IPS-NIHi11 (cell line): ENCODE measurements around the gene TNFRSF11A.

Experiments used
- DNase-seq: peaks from one replicate; pipeline ENCODE4 v3.0.0; 2012; ENCODE audit warnings: mixed read lengths, low spot score

Gene TNFRSF11A

GRCh38 chr18:62345909-62346308 is 20.8 kb downstream of the TNFRSF11A start:
- no peak for DNase-seq

DNA sequence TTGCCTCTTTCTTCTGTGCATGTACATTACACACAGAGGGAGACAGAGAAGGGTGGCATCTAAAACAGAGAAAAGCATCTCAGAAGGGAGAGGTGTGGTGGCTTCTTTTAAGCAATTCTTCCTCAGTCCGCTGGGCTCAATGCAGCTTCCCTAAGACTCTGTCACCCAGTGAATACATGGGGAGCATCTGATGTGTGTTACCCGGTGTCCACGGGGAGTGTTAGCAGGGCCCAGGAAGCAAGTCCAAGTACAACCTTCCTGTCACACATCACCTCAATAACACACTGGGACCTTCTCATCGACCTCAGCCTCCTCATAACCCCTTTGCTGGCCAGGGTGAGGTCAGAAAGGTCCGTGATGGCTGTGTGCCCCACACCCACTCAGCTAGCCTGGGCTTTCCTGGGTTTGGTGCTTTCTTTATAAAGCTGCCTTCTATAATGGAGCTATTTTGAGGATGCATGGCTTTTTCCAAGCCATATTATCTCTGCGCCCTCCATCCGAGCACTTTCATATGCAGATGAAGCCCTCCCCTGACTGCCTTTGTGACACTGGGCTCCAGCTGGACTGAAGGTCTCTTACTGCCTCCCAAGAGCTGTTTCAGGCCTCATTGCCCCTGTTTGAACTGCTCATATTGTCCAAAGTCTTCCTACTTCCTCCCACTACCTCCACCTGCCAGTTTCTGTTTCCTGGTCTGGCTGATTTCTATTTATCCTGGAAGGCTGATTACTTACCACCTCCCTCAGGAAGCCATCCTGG is 21.4 kb downstream of the TNFRSF11A start:
- no peak for DNase-seq

DNA sequence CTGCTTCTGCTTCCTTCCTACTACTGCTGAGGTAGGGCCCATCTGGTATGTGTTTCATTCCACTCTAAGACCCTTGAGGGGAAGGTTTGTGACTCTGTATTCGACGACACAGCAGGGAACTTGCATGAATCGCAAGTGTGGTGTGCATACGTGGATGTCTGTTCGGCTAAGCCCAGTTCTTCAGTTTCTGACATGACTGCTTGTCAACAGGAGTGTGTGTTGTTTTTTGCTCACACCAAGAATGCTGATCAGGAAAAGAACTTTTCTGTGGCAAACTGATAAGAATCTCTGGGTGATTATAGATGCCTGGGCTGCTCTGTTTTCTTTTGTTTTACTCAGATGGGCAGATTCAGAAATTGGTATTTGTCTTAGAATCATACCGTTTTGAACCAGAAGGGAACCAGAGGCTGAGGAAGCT is 22.0 kb downstream of the TNFRSF11A start:
- DNase-seq = no peak

GRCh38 chr18:62348474-62348873 is 23.4 kb downstream of the TNFRSF11A start:
- no peak for DNase-seq

DNA sequence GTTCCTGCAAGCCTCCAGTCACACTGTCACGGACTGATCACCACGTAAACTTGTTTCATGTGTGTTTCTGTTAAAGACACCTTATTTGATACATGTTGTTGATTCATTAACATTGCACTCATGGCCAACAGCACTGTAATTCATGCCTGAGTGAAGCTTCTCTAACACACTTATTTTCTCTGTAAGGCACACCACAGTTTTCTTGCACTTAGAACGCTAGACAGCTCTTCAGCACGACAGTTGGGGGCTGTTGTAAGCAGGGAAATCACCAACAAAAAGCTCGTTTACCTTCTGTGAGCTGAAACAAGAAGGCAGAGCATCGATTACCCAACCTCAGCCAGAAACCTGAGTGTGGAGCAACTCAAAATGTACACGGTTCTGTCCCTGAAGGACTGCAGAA is 28.1 kb downstream of the TNFRSF11A start:
- no peak for DNase-seq

GRCh38 chr18:62354151-62354550 is 29.0 kb downstream of the TNFRSF11A start:
- no peak for DNase-seq

DNA sequence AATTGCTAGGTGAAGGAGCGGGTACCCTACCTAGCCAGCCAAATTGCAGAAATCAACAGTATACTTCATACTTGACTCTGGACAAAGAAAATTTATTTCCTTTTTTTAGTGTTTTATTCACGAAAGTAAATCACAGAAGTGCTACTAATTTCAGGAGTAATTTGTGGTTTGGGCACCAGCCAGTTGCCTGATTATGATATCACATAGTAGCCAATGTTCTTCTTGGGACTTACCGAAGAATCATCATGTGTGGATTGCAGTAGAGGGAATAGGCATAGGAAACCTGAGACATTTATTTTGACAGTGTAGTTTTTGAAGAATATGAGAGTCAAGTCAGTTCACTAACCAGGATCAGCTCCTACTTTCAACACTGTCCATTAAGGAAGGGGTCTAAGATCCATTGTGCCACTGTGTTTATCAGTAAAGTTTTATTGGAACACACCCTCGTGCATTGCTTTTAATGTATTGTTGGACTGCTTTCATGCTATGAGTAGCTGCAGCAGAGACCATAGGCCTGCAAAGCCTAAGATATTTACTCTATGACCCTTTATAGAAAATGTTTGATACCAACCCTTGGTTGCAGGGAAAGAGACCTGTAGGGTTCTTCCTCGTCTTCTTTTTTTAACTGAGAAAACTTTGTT is 32.1 kb downstream of the TNFRSF11A start:
- DNase-seq = no peak

DNA sequence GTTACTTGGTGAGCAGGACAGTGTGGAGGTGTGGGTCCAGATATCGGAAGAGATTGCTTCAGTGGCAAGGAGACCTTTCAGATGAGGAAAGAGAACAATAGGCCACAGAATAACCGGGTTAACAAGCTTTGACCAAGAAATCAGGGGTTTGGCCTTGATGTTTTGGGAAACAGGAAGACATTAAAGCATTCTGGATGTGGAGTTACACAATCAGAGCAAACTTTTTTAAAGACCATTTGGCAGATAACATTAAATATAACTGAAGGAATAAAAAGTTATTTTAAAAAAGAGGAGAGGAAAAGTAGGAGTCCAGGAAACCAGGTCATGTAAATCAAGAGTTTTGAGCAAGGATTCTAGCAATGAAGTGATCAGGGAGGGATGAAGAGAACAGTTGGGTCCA is 35.7 kb downstream of the TNFRSF11A start:
- no peak for DNase-seq

GRCh38 chr18:62361288-62361687 is 36.2 kb downstream of the TNFRSF11A start:
- DNase-seq = no peak

GRCh38 chr18:62364558-62364957 is 39.4 kb downstream of the TNFRSF11A start:
- DNase-seq = no peak

GRCh38 chr18:62365420-62365819 is 40.3 kb downstream of the TNFRSF11A start:
- no peak for DNase-seq

- peak; percentile 51 for DNase-seq
Measured at GRCh38 chr18:62366992-62367391, 41.9 kb downstream of the TNFRSF11A start.

DNA sequence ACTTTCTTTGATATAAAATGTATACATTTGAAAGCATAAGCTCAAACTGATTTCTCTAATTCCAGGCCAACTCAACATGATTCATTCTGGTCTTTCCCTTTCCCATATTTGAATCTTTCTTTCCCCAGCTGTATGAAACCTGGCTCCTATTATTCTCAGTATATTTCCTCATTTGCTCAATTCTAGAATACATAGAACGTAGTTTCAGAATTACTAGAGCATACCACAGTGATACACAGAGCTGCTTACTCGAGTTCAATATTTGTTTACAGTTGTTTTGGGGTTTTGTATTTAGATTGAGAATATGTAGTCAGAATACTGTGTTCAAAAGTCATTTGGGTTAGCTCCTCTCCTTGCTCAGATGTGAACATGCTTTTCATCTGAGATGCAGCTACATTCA is 43.0 kb downstream of the TNFRSF11A start:
- DNase-seq = no peak

DNA sequence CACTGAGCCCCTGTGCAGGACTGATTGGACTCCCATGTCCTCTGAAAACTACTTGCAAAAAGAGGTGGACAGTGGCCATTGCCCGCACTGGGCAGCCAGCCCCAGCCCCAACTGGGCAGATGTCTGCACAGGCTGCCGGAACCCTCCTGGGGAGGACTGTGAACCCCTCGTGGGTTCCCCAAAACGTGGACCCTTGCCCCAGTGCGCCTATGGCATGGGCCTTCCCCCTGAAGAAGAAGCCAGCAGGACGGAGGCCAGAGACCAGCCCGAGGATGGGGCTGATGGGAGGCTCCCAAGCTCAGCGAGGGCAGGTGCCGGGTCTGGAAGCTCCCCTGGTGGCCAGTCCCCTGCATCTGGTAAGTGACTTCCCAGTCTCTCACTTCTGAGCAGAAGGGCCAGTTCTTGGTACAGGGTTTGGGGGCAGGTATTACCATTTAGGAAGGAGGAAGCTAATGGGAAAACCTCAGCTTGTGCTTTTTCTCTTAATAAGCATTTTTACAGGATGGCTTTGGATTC is 44.1 kb downstream of the TNFRSF11A start:
- DNase-seq = no peak

- no peak for DNase-seq
Measured at GRCh38 chr18:62370366-62370765, 45.3 kb downstream of the TNFRSF11A start.

- no peak for DNase-seq
Measured at GRCh38 chr18:62371436-62371835, 46.3 kb downstream of the TNFRSF11A start.

GRCh38 chr18:62372156-62372555 is 47.0 kb downstream of the TNFRSF11A start:
- DNase-seq = no peak

- no peak for DNase-seq
Measured at GRCh38 chr18:62372882-62373281, 47.8 kb downstream of the TNFRSF11A start.

DNA sequence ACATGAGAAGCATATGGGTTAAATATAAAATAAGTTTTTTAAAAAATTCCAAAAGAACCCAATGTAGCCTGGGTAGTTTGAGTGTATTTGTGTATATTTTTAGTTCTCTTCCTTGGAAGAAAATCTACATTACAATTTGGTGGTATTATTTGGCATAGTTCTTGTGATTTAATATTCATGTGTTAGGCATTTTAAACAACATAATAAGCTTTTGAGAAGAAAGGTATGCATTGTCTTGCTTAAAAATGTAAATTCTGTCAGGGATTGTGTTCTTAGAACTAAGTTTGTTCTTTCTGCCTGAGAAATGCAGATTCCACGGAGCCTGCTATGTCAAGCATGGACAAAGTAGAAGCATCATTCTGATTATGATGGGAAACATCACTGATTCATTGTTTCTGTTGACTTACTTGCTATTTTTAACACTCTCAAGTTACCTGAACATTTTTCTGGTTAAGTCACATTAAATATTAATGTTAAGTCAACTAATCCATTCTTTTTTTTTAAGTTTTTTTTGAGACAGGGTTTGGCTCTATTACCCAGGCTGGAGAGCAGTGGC is 49.4 kb downstream of the TNFRSF11A start:
- no peak for DNase-seq

- no peak for DNase-seq
Measured at GRCh38 chr18:62377131-62377807, 52.2 kb downstream of the TNFRSF11A start.

DNA sequence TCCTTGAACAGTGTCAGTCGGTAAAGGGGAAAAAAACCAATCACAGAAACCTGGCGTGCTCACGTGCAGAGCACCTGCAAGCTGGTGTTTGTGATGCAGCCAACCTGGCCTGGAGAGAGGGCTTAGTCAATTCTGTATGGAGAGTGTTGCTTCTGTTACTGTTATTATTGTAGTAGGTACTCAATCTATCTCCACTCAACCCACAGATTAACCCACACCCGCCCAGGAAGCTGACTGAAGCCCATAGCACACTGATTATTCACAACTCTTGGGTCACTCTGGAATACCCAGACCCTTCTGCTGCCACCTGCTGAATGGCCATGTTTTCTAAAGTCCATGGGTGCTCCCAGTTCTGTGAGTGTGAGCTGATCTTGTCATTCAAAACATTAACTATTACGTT is 53.9 kb downstream of the TNFRSF11A start:
- DNase-seq = no peak

GRCh38 chr18:62381373-62381772 is 56.3 kb downstream of the TNFRSF11A start:
- no peak for DNase-seq

GRCh38 chr18:62384068-62384467 is 59.0 kb downstream of the TNFRSF11A start:
- DNase-seq = no peak
